Duodenal mucosa (tissue), 2 donors: ENCODE measurements around the gene SLC49A3.

Experiments
- H3K27ac ChIP-seq: one replicate; pipeline ENCODE4 v1.7.0; 2013; ENCODE audit warnings: low read depth, low read length
- H3K27me3 ChIP-seq, 2 donors: one replicate each; pipeline ENCODE4 v1.7.0; 2013; ENCODE audit warnings: low read length in 2 of 2, control low read depth in 1 of 2; ENCODE audit not compliant: insufficient read depth in 2 of 2, control insufficient read depth in 1 of 2
- H3K36me3 ChIP-seq, 2 donors: one replicate each; pipeline ENCODE4 v1.7.0; 2013; ENCODE audit warnings: low read length in 2 of 2, control low read depth in 1 of 2; ENCODE audit not compliant: insufficient read depth in 2 of 2, control insufficient read depth in 1 of 2
- H3K4me1 ChIP-seq, 2 donors: one replicate each; pipeline ENCODE4 v1.7.0; 2013; ENCODE audit warnings: low read length in 2 of 2, control low read depth in 1 of 2; ENCODE audit not compliant: insufficient read depth in 2 of 2, control insufficient read depth in 1 of 2
- H3K4me3 ChIP-seq, 2 donors: one replicate each; pipeline ENCODE4 v1.7.0; 2013; ENCODE audit warnings: low read length in 2 of 2, low read depth in 1 of 2
- H3K9ac ChIP-seq, 2 donors: one replicate each; pipeline ENCODE4 v1.7.0; 2013; ENCODE audit warnings: low read length in 2 of 2, low read depth in 1 of 2
- H3K9me3 ChIP-seq, 2 donors: one replicate each; pipeline ENCODE4 v1.7.0; 2013; ENCODE audit warnings: low read length in 2 of 2, control low read depth in 1 of 2; ENCODE audit not compliant: control insufficient read depth in 1 of 2

Gene SLC49A3

GRCh38 chr4:666822-667544, 22.0 kb downstream of the SLC49A3 start:
- H3K9ac ChIP-seq, result no peak overlapping the region
- H3K9me3 ChIP-seq, result no peaks in the 10 kb centered on the region
- H3K27ac ChIP-seq, result no peak overlapping the region
- H3K4me3 ChIP-seq, result no peak overlapping the region
- peaks cover 0 to 3% of the 10 kb centered on the region in 2 donors for H3K27me3 ChIP-seq
- H3K4me1 ChIP-seq, result no peaks in the 10 kb centered on the region
- H3K36me3 ChIP-seq, result peaks cover 7 to 17% of the 10 kb centered on the region in 2 donors

DNA sequence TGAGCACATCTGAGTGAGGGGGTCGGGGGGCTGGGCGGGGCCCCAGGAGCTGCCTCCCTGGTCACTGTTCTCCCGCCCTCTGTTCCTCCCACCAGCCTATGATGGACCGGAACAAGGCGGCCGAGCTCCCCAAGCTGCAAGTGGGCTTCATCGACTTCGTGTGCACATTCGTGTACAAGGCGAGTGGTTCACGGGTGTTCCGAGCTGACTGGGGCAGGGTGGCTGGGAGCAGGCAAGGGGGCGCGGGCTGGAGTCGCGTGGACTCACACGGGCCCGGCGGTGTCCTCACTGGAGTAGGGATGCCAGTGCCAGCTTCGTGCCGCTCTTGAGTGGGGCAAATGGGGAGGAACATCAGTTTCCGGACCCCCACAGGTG, 22.5 kb downstream of the SLC49A3 start:
- H3K4me3 ChIP-seq, result no peak overlapping the region
- no peaks in the 10 kb centered on the region for H3K9me3 ChIP-seq
- H3K27me3 ChIP-seq, result peaks cover 0 to 3% of the 10 kb centered on the region in 2 donors
- H3K27ac ChIP-seq, result no peak overlapping the region
- H3K9ac ChIP-seq, result no peak overlapping the region
- peaks cover 1 to 11% of the 10 kb centered on the region in 2 donors for H3K36me3 ChIP-seq
- H3K4me1 ChIP-seq, result no peaks in the 10 kb centered on the region

DNA sequence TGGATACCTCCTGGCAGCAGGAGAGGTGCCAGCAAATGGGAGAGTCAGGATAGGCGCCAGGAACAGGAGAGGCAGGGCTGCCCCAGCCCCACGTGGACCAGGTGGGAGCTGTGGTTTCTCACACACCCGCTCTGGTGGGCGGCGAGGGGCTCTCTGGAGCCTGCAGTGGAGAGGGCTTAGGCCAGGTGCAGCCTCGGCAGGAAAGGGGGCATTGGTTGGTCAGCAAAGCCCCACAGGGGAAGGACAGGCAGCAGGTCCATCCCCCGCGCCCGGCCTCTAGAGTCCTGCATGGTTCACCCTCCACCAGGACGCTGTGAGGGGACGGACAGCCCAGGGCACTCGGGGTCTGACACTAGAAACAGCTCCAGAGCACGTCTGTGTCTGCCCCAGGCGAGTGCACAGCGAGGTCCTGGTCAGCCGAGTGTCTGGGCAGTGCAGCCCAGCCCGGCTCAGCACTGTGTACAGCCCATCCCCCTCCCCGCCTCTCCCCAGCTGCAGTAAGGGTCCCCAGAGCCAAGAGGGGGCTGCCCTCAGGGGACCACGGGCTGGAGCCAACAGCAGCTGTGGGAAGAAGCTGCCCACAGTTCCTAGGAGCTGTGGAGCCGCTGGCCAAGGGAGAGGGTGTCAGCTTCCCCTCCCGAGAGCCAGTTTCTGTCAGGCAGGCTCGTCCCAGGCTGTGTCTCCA, 23.1 kb downstream of the SLC49A3 start:
- Histone ChIP-seq H3K27ac (no peak overlapping the region), H3K9me3 (no peaks in the 10 kb centered on the region), H3K9ac (no peak overlapping the region), H3K36me3 (peaks cover 0 to 6% of the 10 kb centered on the region in 2 donors), H3K4me1 (no peaks in the 10 kb centered on the region), H3K4me3 (no peak overlapping the region), H3K27me3 (peaks cover 0 to 3% of the 10 kb centered on the region in 2 donors)

DNA sequence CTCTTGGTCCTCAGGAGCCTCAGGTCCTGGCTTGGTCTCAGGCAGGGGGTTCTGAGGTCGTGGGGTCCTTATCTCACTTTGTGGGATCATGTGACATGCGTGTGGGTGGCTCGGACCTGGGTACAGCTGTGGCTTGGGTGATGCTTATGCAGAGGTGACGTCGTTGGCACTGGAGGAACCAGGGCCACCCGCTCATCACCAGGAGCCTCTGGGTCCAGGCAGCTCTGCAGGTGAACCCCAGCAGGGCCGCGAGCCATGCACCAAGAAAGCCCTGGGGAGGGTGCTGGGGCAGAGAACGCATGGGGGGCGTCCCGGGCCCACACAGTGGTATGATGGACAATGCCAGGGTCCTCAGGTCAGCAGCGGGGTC, 23.6 kb downstream of the SLC49A3 start:
- Histone ChIP-seq H3K4me1 (no peaks in the 10 kb centered on the region), H3K9me3 (no peaks in the 10 kb centered on the region), H3K27me3 (peaks cover 0 to 3% of the 10 kb centered on the region in 2 donors), H3K9ac (no peak overlapping the region), H3K36me3 (peaks cover 0 to under 1% of the 10 kb centered on the region in 2 donors), H3K27ac (no peak overlapping the region), H3K4me3 (no peak overlapping the region)

DNA sequence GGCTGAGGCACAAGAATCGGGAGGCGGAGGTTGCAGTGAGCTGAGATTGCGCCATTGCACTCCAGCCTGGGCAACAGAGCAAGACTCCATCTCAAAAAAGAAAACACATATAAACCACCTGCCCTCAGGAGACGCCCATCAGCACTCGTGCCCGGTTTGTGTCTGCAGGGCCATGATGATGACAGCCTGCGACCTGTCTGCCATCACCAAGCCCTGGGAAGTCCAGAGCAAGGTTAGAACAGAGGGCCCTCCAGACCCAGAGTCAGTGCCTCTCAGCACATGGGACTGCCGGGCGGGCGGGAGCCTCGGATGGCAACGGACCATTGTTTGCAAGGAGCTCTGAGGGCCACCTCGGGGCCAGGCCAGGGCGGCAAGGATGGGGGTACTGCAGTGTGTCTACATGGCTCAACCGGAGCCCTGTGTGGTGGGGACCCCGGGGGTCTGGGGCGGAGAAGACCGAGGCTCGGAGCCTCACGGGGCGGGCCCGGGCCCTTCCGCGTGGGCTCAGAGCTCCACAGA, 24.2 kb downstream of the SLC49A3 start:
- H3K27ac ChIP-seq, result no peak overlapping the region
- no peak overlapping the region for H3K9ac ChIP-seq
- H3K36me3 ChIP-seq, result no peaks in the 10 kb centered on the region
- H3K27me3 ChIP-seq, result peaks cover 0 to 3% of the 10 kb centered on the region in 2 donors
- no peaks in the 10 kb centered on the region for H3K4me1 ChIP-seq
- no peak overlapping the region for H3K4me3 ChIP-seq
- H3K9me3 ChIP-seq, result no peaks in the 10 kb centered on the region

DNA sequence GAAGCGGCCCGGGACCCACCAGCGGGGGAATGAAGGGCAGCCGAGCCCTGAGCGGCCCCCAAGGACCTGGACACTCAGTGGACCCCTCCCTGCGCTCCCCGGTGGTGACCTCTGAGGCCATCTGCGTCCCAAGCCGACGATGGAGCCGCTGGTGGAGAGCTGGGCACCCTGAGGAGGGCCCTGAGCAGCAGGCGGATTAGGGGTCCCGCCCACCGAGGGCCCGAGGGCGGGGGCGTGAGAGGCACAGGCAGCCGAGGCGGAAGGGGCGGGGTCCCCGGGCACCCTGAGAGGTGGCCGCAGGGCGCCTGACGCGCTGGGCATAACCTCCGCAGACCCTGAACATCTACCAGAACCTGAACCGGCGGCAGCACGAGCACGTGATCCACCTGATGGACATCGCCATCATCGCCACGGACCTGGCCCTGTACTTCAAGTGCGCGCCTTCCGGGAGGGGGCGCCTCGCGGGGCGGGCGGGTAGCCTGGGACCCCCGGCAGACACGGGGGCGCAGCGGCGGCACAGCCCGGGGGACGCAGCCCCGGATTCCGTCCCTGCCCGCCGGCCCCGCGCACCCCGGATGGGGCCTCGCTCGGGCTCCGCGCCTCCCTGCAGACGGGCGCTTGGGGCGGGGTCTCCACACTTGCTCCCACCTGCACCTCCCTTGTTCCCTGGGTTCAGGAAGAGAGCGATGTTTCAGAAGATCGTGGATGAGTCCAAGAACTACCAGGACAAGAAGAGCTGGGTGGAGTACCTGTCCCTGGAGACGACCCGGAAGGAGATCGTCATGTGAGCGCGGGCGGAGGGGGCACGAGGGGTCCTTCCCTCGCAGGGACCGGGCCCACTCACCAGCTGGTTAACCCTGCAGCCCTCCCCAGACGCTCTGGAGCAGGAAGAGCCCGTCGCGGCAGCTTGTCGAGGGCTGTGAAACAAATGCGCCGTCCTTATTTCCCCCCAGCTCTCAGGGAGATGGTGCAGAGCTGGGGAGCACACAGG, 25.2 kb downstream of the SLC49A3 start:
- no peaks in the 10 kb centered on the region for H3K4me1 ChIP-seq

DNA sequence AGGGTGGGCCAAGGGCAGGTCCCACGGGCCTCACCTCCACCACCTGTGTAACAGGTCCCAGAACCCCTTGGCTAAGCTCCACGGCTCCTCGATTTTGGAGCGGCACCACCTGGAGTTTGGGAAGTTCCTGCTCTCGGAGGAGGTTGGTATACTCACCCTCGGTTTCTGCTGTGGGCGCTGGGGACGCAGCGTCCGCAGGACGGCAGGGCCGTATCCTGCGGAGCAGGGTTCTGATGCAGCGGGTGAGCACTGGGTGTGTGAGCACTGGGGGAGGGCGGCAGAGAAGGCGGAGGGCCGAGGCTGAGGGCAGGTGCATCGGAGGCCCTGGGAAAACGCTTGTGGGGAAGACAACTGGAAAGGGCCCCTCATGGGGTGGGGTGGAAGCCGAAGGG, 25.9 kb downstream of the SLC49A3 start:
- Histone ChIP-seq H3K36me3 (no peaks in the 10 kb centered on the region), H3K9ac (peak overlapping the region in 1 of 2 donors; percentile 61), H3K27ac (no peak overlapping the region), H3K9me3 (no peaks in the 10 kb centered on the region), H3K4me1 (no peaks in the 10 kb centered on the region), H3K27me3 (peaks cover 0 to 3% of the 10 kb centered on the region in 2 donors), H3K4me3 (peak overlapping the region; percentile 70)

More for the DNA sequence above, 25.2 kb downstream of the SLC49A3 start:
- Histone ChIP-seq H3K4me3 (peak overlapping the region; percentile 70), H3K27me3 (peaks cover 0 to 3% of the 10 kb centered on the region in 2 donors), H3K9ac (peak overlapping the region in 1 of 2 donors; percentile 61), H3K9me3 (no peaks in the 10 kb centered on the region), H3K27ac (no peak overlapping the region), H3K36me3 (no peaks in the 10 kb centered on the region)

DNA sequence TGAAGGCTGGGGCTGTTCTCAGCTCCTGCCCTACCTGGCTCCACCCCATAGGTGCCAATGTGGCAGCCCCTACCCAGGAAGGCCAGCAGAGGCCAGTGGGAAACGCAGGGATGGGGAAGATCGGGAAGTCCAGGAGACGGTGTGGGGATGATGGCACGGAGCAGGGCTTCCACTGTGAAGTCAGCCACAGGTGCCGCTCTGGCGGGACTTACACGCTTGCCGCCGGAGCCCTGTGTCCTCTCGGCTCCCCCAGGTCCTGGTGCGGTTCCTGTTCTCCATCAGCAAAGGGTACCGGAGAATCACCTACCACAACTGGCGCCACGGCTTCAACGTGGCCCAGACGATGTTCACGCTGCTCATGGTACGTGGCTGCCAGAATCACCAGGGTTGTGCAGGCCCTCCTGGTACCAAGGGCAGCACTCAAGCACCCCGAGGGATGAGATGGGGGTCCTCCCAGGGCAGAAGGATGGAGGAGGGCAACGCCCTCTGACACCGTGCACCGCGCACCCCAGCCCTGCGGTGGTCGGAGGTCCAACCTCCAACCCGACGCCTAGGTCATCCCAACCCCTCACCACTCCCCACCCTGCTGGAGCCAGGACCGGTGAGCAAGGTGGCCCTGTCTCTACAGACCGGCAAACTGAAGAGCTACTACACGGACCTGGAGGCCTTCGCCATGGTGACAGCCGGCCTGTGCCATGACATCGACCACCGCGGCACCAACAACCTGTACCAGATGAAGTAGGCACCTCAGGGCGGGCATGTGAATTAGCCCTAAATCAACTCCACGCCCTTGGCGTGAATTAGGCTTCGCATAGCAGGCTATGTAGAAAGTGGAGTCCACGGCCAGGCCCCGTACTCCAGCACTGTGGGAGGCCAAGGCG, 26.8 kb downstream of the SLC49A3 start:
- H3K4me3 ChIP-seq, result no peak overlapping the region
- no peak overlapping the region for H3K9ac ChIP-seq
- no peaks in the 10 kb centered on the region for H3K9me3 ChIP-seq
- peaks cover 0 to 3% of the 10 kb centered on the region in 2 donors for H3K27me3 ChIP-seq
- no peaks in the 10 kb centered on the region for H3K4me1 ChIP-seq
- H3K36me3 ChIP-seq, result no peaks in the 10 kb centered on the region
- H3K27ac ChIP-seq, result no peak overlapping the region

GRCh38 chr4:661231-661630, 27.7 kb downstream of the SLC49A3 start:
- H3K4me3 ChIP-seq, result no peak overlapping the region
- H3K27me3 ChIP-seq, result peaks cover 0 to 3% of the 10 kb centered on the region in 2 donors
- H3K9ac ChIP-seq, result no peak overlapping the region
- no peaks in the 10 kb centered on the region for H3K4me1 ChIP-seq
- no peaks in the 10 kb centered on the region for H3K9me3 ChIP-seq
- no peaks in the 10 kb centered on the region for H3K36me3 ChIP-seq
- H3K27ac ChIP-seq, result no peak overlapping the region
